ENCODE data around the gene LYST. TPM values are rescaled to one million over a fixed set of nuclear protein-coding genes. Genes with fewer than 3 reads are reported as not detected.
A peak's percentile ranks its signal among the peaks of the same experiment; 100 is the strongest.

LYST gene
- total RNA-seq, 1 donor from 2014 or later = 72.4 TPM

- no peaks in the 10 kb centered on the region for H3K27me3 ChIP-seq (ENCODE audit: low read depth)
- intact Hi-C loops (cut with DNase I) = no loop called here
- H3K4me3 ChIP-seq = no peak overlapping the region
- H3K9me3 ChIP-seq = no peaks in the 10 kb centered on the region
- H3K27ac ChIP-seq = no peak overlapping the region
- H3K4me1 ChIP-seq = no peaks in the 10 kb centered on the region
- DNase-seq (no peak), ATAC-seq (no peak)
- no peak for TF ChIP-seq CTCF (IDR thresholded peaks at IDR 0.05)
- H3K36me3 ChIP-seq = peaks cover 80% of the 10 kb centered on the region
Observed at GRCh38 chr1:235712812-235713211, 153.9 kb downstream of the LYST start.

GRCh38 chr1:235710687-235711086, 156.0 kb downstream of the LYST start:
- Histone ChIP-seq H3K4me3 (no peak overlapping the region), H3K4me1 (no peaks in the 10 kb centered on the region), H3K9me3 (no peaks in the 10 kb centered on the region), H3K36me3 (peaks cover 79% of the 10 kb centered on the region), H3K27me3 (ENCODE audit: low read depth) (no peaks in the 10 kb centered on the region), H3K27ac (no peak overlapping the region)
- ATAC-seq = peak in 1 of 2 donors; percentile 58
- intact Hi-C loops (cut with DNase I) = no loop called here
- no peak for TF ChIP-seq CTCF (IDR thresholded peaks at IDR 0.05)
- DNase-seq = no peak

GRCh38 chr1:235709018-235709417, 157.7 kb downstream of the LYST start:
- DNase-seq (no peak), ATAC-seq (no peak)
- Histone ChIP-seq H3K4me1 (no peaks in the 10 kb centered on the region), H3K9me3 (no peaks in the 10 kb centered on the region), H3K27ac (no peak overlapping the region), H3K36me3 (peaks cover 79% of the 10 kb centered on the region), H3K27me3 (ENCODE audit: low read depth) (no peaks in the 10 kb centered on the region), H3K4me3 (no peak overlapping the region)
- intact Hi-C loops (cut with DNase I) = no loop called here
- no peak for TF ChIP-seq CTCF (IDR thresholded peaks at IDR 0.05)

GRCh38 chr1:235708390-235708962, 158.2 kb downstream of the LYST start:
- Histone ChIP-seq H3K4me3 (no peak overlapping the region), H3K36me3 (peaks cover 83% of the 10 kb centered on the region), H3K9me3 (no peaks in the 10 kb centered on the region), H3K27me3 (ENCODE audit: low read depth) (no peaks in the 10 kb centered on the region), H3K4me1 (no peaks in the 10 kb centered on the region), H3K27ac (no peak overlapping the region)
- intact Hi-C loops (cut with DNase I) = no loop called here
- DNase-seq = no peak
- no peak for TF ChIP-seq CTCF (IDR thresholded peaks at IDR 0.05)
- no peak for ATAC-seq

- Histone ChIP-seq H3K36me3 (peaks cover 92% of the 10 kb centered on the region), H3K9me3 (no peaks in the 10 kb centered on the region), H3K4me1 (no peaks in the 10 kb centered on the region), H3K4me3 (no peak overlapping the region), H3K27ac (no peak overlapping the region), H3K27me3 (ENCODE audit: low read depth) (no peaks in the 10 kb centered on the region)
- no peak for TF ChIP-seq CTCF (IDR thresholded peaks at IDR 0.05)
- ATAC-seq = no peak
- DNase-seq = no peak
- intact Hi-C loops (cut with DNase I) = no loop called here
Observed at GRCh38 chr1:235703506-235703905, 163.2 kb downstream of the LYST start.
